DMS153 treated with DMSO at 0.1 percent for 48 hours (cell line): ENCODE results near the gene RNF166.

Experiments used
- DNase-seq: peaks from one replicate; lab custom pipeline; 2025; ENCODE audit not compliant: unreplicated experiment; lab: John Stamatoyannopoulos, UW

RNF166 gene

GRCh38 chr16:88655053-88655732, 51.0 kb downstream of the RNF166 start:
- DNase-seq: no peak

DNA sequence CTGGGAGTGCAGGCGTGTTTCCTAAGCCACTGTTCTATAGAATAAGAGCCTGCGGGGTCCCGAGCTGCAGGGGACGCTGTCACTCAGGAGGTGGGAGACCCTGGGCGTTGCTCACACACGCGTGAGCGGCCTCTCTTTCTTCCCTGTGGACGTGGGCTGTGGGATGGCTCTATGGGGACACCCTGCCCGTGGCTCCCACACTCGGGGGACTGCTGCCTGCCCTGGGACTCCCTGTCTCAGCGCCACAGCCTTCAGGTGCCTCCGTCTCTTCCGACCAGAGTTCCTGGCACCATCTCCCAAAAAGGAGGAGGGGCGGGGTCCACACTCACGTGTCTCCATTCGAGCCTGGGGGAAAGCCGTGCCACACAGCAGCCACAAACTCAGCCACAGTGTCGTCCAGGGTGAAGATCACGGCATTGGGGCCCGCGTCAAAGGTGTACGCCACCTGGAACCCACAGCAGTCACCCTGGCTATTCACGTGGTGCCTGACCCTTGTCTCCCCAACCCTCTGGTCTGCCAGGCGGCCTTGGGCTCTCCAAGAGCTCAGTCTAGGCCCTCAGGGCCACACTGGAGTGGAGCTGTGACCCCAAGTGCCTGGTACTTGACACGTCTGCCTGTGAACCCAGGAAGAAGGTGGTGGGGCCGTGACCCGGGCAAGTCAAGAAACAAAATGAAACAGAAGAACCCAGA, 51.7 kb downstream of the RNF166 start:
- no peak for DNase-seq

GRCh38 chr16:88653596-88654362, 52.4 kb downstream of the RNF166 start:
- DNase-seq: no peak

- DNase-seq: no peak
These were observed 53.1 kb downstream of the RNF166 start for GRCh38 chr16:88653101-88653500.

- no peak for DNase-seq
These were observed 53.5 kb downstream of the RNF166 start for GRCh38 chr16:88652762-88653063.

DNA sequence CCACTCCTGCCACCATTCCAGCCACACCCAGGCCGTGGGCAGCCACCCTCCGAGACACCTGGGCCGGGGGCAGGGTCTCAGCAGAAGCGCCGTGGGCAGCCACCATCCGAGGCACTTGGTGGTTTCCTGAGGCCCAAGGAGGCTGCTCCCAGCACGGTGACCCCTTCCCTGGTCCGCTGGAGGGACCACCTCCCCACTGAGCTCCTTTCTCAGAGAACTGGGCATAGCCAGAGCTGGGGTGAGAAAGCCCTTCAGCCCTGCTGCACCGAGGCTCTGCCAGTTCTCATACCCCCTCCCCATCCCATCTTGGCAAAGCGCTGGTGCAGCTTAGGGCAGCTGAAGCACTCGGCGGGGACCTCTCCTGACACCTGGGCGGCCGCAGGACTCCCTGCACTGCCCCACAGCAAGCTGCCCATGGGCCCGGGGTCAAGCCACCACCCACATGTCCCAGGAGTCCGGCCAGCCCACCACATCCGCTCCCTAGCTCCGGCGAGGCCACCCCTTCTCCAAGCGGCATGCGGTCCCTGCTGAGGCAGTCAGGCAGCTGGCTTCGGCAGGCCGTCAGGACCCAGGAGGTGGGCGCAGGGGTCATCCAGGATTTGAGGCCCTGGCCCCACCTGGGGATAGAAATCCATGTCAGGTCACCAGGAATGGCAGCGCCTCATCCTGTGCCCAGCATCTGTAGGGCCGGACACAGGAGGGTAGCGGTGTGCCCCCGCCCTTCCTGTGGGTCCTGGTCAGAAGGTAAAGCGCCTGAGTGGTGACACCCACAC, 54.0 kb downstream of the RNF166 start:
- DNase-seq: no peak

DNA sequence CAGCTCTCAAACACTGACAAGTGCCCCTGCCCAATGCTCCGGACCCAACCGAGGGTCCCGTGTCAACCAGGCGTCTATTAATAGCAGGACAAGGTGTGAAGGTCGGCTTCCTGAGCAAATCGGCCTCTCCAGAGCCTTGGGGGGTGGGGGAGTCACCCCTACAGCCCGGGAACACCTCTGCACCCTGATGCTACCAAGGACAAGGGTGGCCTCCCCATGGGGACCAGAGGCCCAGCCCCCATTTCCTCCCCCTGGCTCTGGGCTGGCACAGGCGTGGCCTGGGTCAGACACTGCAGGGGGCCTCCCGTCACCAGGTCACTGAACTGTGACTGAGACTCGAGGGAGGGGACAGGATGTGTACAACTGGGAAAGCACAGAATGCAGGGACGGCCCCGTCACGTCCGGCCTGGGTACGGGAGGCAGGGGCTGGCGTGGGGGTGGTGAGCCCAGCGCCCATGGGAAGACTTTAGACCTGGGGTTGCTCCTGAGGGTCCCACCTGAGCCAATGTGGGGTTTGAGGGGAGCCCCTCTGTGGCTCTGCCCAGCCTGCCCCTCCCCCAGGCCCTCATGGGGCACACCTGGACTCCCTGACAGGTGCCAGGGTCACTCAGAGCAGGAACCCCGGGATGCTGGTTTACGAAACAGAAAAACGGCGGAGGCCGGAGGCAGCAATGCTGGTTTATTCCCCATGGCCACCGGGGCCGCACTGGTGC, 54.8 kb downstream of the RNF166 start:
- DNase-seq: peak; percentile 70

DNA sequence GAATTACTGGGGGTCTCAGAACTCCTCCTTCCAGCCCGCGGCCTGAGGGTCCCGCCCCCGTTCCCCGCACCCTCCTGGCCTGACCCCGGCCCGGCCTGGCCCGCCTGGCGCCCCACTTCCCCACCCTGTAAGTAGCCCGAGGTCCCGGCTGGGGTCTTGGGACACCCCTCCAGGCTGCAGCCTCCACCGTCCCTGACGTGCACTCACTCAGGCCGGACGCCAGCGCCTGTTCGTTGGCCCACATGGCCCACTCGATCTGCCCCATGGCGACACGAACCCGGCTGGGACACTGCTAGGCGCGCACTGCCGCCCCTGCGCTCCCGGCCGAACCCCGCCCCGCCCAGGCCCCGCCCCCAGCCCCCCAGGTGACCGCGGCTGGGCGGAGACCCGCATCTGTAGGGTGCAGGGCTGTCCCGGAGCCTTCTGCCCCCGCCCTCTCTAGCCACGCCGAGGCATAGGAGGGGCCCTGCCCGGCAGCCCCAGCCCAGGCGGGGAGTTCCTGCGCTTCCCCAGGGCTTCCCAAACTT, 55.4 kb downstream of the RNF166 start, which contains the start of gene CYBA:
CYBA (minus strand) TSS at position 305 of the 527 bp plus-strand sequence; CDS start at position 265, 40 bp downstream.
- DNase-seq: no peak

DNA sequence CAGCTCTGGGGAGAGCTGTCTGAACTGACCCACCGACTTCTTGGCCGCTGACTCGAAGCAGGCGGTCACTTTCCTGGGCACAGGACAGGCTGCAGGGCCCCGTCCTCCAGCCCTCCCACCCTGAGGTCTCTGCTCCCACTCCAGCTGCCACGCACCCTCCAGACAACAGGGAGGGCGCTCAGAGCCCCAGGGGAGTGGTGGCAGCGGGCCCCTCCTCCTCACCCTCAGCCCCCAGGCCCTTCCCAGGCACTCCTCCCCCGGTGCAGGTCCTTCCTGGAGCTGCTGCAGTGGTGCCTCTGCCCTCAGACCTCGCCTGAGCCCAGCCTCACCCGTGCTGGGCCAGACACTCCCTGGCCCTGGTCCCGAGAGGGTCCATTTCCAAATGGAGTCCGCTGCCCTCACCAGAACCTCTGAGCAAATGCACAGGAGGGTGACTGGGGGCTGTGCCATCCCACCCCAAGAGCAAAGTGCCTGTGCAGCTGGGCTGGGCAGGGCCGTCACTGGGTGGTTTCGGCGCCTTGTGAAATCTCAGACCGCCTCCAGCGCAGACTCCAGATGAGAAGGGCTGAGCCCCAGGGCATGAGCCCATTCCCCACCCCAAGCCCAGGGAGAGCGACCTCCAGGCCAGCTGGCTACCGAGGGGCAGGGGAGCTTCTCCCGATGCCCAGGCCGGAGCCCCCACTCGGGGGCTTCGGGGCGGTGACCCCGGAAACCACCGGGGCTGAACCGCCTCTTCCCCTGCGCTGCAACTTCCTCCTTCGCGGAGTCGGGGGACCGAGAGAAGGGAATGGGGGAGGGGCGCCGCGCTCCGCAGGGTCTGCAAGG, 56.1 kb downstream of the RNF166 start:
- no peak for DNase-seq

GRCh38 chr16:88649195-88649923, 56.8 kb downstream of the RNF166 start:
- DNase-seq: peak; percentile 22

DNA sequence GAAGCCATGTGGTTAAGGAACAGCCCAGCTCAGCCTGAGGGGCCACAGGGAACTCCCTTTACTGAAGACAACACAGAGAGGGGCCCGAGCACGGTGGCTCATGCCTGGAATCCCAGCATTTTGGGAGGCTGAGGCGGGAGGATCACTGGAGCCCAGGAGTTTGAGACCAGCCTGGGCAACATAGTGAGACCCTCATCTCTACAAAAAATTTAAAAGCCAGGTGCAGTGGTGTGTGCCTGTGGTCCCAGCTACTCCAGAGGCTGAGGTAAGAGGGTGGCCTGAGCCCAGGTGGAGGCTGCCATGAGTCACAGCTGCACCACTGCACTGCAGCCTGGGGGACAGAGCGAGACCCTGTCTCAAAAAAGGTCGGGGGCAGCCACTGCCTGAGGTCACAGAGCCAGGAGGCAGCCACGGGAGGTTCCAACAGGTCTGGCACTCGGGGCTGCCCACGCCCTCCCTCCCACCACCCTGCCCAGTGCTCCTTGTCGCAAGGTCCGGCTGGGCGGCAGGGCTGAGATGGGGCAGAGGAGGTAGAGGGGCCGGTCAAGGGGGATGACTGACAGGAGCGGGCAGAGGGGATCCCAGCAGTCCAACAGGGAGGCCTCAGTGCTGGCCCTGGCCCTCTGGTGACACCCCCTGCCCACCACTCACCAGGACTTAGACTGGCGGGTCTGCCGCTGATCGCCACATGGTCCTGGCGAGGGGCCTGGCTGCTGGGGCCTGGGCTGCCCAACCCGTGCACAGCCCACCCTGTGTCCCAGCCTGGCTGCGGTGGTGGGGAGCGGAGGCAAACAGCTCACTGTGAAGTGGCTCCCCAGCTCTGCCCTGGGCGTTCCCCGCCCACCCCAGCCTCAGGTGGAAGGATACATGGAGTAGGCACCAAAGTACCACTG, 58.8 kb downstream of the RNF166 start:
- DNase-seq: no peak
